Measurements from ENCODE around the gene ATE1.

The ATE1 gene

DNA sequence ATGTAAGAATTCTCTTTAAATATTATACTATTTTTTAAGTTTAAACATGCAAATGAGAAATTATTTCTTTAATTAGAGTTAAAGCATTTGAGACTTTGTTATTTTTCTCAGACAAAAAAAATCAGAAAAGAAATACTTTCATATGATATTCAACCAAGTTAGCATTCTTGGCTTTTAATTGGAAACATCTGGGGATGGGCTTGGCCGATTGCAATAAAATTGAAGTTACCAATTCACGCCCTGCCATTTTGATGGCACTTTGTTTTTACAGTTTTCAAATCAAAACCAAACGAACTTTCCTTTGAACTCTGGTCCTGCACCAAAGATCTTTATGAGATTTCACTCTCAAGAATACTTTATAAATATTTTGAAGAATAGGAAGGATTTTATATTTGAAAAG is 127.7 kb downstream of the ATE1 start:
- no peak overlapping the region for H3K4me3 ChIP-seq (replicated peaks; ENCODE audit: low read depth, low read length)
- TF ChIP-seq, protein P1, sequence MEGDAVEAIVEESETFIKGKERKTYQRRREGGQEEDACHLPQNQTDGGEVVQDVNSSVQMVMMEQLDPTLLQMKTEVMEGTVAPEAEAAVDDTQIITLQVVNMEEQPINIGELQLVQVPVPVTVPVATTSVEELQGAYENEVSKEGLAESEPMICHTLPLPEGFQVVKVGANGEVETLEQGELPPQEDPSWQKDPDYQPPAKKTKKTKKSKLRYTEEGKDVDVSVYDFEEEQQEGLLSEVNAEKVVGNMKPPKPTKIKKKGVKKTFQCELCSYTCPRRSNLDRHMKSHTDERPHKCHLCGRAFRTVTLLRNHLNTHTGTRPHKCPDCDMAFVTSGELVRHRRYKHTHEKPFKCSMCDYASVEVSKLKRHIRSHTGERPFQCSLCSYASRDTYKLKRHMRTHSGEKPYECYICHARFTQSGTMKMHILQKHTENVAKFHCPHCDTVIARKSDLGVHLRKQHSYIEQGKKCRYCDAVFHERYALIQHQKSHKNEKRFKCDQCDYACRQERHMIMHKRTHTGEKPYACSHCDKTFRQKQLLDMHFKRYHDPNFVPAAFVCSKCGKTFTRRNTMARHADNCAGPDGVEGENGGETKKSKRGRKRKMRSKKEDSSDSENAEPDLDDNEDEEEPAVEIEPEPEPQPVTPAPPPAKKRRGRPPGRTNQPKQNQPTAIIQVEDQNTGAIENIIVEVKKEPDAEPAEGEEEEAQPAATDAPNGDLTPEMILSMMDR (IDR thresholded peaks at IDR 0.05; ENCODE audit: low read depth, low read length, missing control alignments), result no peak
- no peak for DNase-seq (ENCODE audit: extremely low read depth, low read depth)

DNA sequence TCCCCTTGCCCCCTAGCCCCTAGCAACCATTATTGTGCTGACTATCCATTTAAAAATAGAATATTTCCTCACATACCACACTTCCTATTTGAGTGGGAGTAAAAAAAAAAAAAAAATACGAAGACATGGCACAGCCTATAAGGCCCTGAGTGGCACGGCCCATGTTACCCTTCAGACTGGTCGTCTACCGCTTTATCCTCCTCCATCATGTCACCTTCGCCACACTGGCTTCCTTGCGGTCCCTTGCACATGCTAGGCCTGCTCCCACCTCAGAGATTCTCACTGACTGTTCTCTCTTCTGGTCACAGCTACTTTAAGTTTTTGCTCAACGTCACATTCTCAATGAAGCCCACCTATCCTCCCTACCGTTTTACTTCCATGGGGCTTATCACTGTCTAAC is 130.3 kb downstream of the ATE1 start:
- DNase-seq (ENCODE audit: extremely low read depth, low read depth), result no peak
- no peak overlapping the region for H3K4me3 ChIP-seq (replicated peaks; ENCODE audit: low read depth, low read length)
- TF ChIP-seq, protein P1 (IDR thresholded peaks at IDR 0.05; ENCODE audit: low read depth, low read length, missing control alignments), result no peak

DNA sequence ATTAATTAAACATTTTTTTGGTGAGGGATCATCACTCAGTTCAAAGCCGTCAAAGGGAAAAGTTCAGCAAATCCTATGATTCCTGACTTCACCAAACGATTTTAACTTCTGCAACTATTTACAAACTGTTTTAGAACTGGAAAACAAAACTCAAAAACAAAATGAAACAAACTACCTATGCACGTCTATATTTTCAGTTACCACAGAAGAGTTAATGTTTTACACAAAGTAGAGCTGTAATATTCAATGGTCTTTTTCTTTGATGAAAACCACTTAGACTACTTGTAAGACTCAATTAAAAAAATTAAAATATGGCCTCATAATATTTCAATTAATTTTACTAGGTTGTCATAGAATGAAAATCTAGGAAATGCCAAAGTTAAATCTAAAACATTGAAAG is 131.5 kb downstream of the ATE1 start:
- no peak for DNase-seq (ENCODE audit: extremely low read depth, low read depth)
- H3K4me3 ChIP-seq (replicated peaks; ENCODE audit: low read depth, low read length), result no peak overlapping the region
- TF ChIP-seq, protein P1 (IDR thresholded peaks at IDR 0.05; ENCODE audit: low read depth, low read length, missing control alignments), result no peak

DNA sequence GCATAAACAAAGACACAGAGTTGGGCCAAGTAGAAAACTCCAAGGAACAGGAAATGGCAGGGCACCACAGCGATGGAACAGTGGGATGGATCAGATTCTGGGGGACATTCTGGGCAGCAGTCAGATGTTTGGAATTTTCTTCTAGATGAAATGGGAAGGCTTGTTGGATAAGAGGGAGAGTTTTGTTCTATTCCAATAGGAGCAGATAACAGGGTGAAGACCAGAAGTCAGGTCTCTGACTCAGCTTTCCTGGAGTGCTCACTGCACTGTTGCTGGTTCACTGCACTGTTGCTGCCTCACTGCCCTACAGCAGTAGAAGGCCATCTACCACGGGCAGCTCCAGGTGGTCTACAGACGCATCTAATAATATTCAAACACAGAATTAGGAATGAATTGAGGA is 135.6 kb downstream of the ATE1 start:
- no peak for DNase-seq (ENCODE audit: extremely low read depth, low read depth)
- no peak overlapping the region for H3K4me3 ChIP-seq (replicated peaks; ENCODE audit: low read depth, low read length)
- TF ChIP-seq, protein P1 (IDR thresholded peaks at IDR 0.05; ENCODE audit: low read depth, low read length, missing control alignments), result no peak

DNA sequence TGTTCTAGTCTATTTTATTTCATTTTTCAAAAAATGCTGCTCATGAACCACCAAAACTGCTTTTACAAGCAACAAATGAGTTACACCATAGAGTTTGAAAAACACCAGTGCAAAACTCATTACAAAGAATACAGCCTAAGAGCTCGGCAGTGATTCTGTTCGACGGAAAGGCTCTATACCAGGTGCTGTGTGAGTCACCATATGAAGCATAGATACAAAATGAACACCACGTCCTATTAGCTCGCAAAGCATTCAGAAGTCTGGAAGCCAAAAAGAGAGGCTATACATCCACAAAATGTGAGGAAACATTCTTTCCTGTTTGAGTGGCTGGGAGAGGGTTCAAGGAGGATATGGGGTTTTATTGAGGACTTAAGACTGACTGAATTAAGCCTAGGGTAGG is 136.1 kb downstream of the ATE1 start:
- TF ChIP-seq, protein P1 (IDR thresholded peaks at IDR 0.05; ENCODE audit: low read depth, low read length, missing control alignments), result no peak
- no peak overlapping the region for H3K4me3 ChIP-seq (replicated peaks; ENCODE audit: low read depth, low read length)
- DNase-seq (ENCODE audit: extremely low read depth, low read depth), result no peak

DNA sequence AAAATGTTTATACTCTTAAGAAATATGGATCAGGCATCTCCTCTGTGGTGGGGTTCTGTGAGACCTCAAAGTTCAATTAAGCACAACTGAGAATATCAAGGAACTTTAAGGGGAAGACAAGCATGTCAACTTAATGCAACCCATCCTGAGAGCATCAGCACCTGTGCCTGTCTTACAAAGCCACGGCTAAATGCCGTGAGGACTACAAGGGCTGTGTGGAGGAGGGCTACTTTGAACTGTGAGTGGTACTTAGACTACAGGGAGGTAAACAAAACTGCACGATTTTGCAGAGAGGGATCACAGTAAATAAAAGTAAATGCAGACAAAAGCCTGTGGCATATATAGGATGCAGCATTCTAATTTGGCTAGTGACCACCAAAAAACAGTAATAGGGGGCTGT is 139.1 kb downstream of the ATE1 start:
- no peak for DNase-seq (ENCODE audit: extremely low read depth, low read depth)
- TF ChIP-seq, protein P1 (IDR thresholded peaks at IDR 0.05; ENCODE audit: low read depth, low read length, missing control alignments), result no peak
- H3K4me3 ChIP-seq (replicated peaks; ENCODE audit: low read depth, low read length), result no peak overlapping the region

DNA sequence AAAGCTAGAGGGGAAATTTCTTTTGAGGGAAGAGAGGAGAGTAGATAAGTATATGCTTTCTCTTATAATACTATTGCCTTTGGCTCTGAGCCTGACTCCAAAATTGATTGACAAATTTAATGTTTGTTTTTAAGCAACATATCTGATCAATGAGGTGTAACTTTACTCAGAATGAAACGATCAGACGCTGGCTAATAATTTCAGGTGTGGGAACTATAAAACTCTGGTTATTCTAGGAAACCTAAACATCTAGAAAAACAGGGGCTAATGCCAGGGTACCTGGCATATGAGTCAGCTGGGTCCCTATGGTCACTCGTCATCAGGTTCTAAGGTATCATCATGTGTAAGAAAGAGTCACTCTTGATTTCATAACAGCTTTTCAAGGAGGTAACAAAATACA is 139.7 kb downstream of the ATE1 start:
- DNase-seq (ENCODE audit: extremely low read depth, low read depth), result no peak
- H3K4me3 ChIP-seq (replicated peaks; ENCODE audit: low read depth, low read length), result no peak overlapping the region
- TF ChIP-seq, protein P1 (IDR thresholded peaks at IDR 0.05; ENCODE audit: low read depth, low read length, missing control alignments), result no peak

Data from HFF-Myc (cell line).